Heart right ventricle (tissue), 16 donors: ENCODE data around the gene NALCN. TPM values are rescaled to one million over a fixed set of nuclear protein-coding genes. Genes with fewer than 3 reads are reported as not detected.

Experiments used
- ATAC-seq, 8 donors: fragments of 200-7000 bp; cut with Tn5 transposase; one replicate each; pipeline ENCODE4 v1.9.1; 2020; ENCODE audit warnings: mild to moderate bottlenecking in 8 of 8, moderate library complexity in 8 of 8, moderate number of reproducible peaks in 1 of 8
- DNase-seq, 2 donors: peaks; one replicate each; pipeline ENCODE4 v3.0.0-alpha.2; 2020
- H3K27ac ChIP-seq, 10 donors: fragments of 200-600 bp; sonication (generic) in 2 of 10; one replicate each; pipeline versions ENCODE4 v1.5.0 to v1.8.0; 2020 to 2022; ENCODE audit warnings: mild to moderate bottlenecking in 3 of 10
- H3K27me3 ChIP-seq, 7 donors: fragments of 200-600 bp; one replicate each; pipeline ENCODE4 v1.8.0; 2021 to 2022; ENCODE audit warnings: mild to moderate bottlenecking in 2 of 7
- H3K36me3 ChIP-seq, 9 donors: fragments of 200-600 bp; sonication (generic) in 1 of 9; one replicate each; pipeline versions ENCODE4 v1.5.0 to v1.8.0; 2020 to 2022; ENCODE audit warnings: mild to moderate bottlenecking in 2 of 9
- H3K4me1 ChIP-seq, 9 donors: fragments of 200-600 bp; sonication (generic) in 1 of 9; one replicate each; pipeline versions ENCODE4 v1.5.0 to v1.8.0; 2020 to 2022; ENCODE audit warnings: mild to moderate bottlenecking in 4 of 9
- H3K4me3 ChIP-seq, 10 donors: fragments of 200-600 bp; sonication (generic) in 2 of 10; one replicate each; pipeline versions ENCODE4 v1.5.0 to v1.8.0; 2020 to 2022; ENCODE audit warnings: mild to moderate bottlenecking in 7 of 10, moderate library complexity in 2 of 10
- H3K9me3 ChIP-seq, 11 donors: fragments of 200-600 bp in 10 of 11; sonication (generic) in 2 of 11; one replicate each; pipeline versions ENCODE4 v1.5.0 to v1.8.0; 2013 to 2022; ENCODE audit warnings: mild to moderate bottlenecking in 2 of 11, control low read depth in 1 of 11, moderate library complexity in 1 of 11
- CTCF ChIP-seq, 9 donors: fragments of 200-600 bp; sonication (generic) in 2 of 9; IDR thresholded peaks; one replicate each; pipeline versions ENCODE4 v1.5.0 to v1.8.0; 2021 to 2022; ENCODE audit warnings: antibody characterized with exemption in 9 of 9, mild to moderate bottlenecking in 5 of 9, moderate library complexity in 1 of 9
- WGBS, 2 donors: extraction: QIAGEN DNeasy Blood & Tissue Kit; methylation state at CpG; one replicate each; pipeline ENCODE4 v1.1.7; 2013; ENCODE audit warnings: inconsistent platforms in 1 of 2; 5-methylcytosine and 5-hydroxymethylcytosine counted together
- intact Hi-C, 10 donors: fragments of 100-400 bp; cut with DNase I; formaldehyde crosslinking; loops; one replicate each; pipeline versions ENCODE4 v1.11.1 to v1.14.2; 2022
- polyA plus RNA-seq, 2 donors: library from polyadenylated mRNA; stranded (reverse); fragments of 200-250 nt; gene quantifications; one replicate each; pipeline ENCODE4 v1.2.3, GENCODE V29; 2013
- total RNA-seq, 10 donors: library from RNA; stranded (reverse); fragmentation: NEBNext Ultra II Directional in 3 of 10; extraction: Animal tissue kit (Norgen Biotek cat#: 25700) in 3 of 10; gene quantifications; one replicate each; pipeline versions ENCODE4 v1.2.1 to v1.2.4, GENCODE V29; 2021 to 2023
- donor health status: Arrhythmogenic right ventricular cardiomyopathy.
- donor health status: ischemic (EF 13 %, LVEDD 7.1; RV severe dilation, severe dysfunction).
- donor health status: healthy with polysubstance abuse.
- donor health status: DM: no; HTN: yes; CAD: no.
- donor health status: DM: no; HTN: no; CAD: no.
- donor health status: ischemic (EF 25% LVEDD 6.9; RV normal size, moderate dysfunction).
- donor health status: ischemic (EF 25% LVEDD 5.7; RV mildly dilated, moderate dysfunction).
- donor health status: healthy.
- donor health status: DM: yes; HTN: yes; CAD: no.
- donor health status: Ischemic cardiomyopathy.
- donor health status: ischemic (EF 35%, LVEDD 5.7; RV mildly dilated, moderate dysfunction).
- donor health status: nonischemic (EF 11% LVEDD 7.7; RV severe dilation, severe dysfunction).
- donor health status: DM: yes; HTN: yes; CAD: no.
- donor health status: PGD.
- donor health status: ischemic (EF 29% LVEDD 5.4; RV normal size, mild dysfunction).
- donor health status: nonischemic (EF 23%, LVEDD 6.1; RV moderate dilation, normal function).

NALCN gene
- total and polyA plus RNA-seq, 12 donors: 0.01 to 9.3 (median 7.8) TPM

- Histone ChIP-seq H3K27me3 (no peaks in the 10 kb centered on the region), H3K27ac (no peak overlapping the region), H3K9me3 (no peaks in the 10 kb centered on the region), H3K36me3 (no peaks in the 10 kb centered on the region), H3K4me1 (no peaks in the 10 kb centered on the region), H3K4me3 (no peak overlapping the region)
- WGBS, 2 donors: 72 to 88% methylated on average over 5 of the region's 5 CpGs
- DNase-seq (no peak), ATAC-seq (no peak)
- TF ChIP-seq CTCF (IDR thresholded peaks at IDR 0.05): no peak
- intact Hi-C loops: no loop called here
These were observed 148.7 kb downstream of the NALCN start for GRCh38 chr13:101267656-101268055.

- intact Hi-C loops: no loop called here
- no peak for ATAC-seq
- 73% methylated on average over 3 of the region's 3 CpGs for WGBS, 2 donors
These were observed 150.4 kb downstream of the NALCN start for GRCh38 chr13:101265934-101266333.

GRCh38 chr13:101264931-101265330, 151.4 kb downstream of the NALCN start:
- H3K27me3 ChIP-seq: no peaks in the 10 kb centered on the region
- ATAC-seq (no peak), DNase-seq (no peak)
- H3K4me3 ChIP-seq: no peak overlapping the region
- no peaks in the 10 kb centered on the region for H3K36me3 ChIP-seq
- WGBS, 2 donors: 48 to 64% methylated on average over 2 of the region's 2 CpGs
- H3K4me1 ChIP-seq: no peaks in the 10 kb centered on the region
- no peak overlapping the region for H3K27ac ChIP-seq
- TF ChIP-seq CTCF (IDR thresholded peaks at IDR 0.05): no peak
- intact Hi-C loops: no loop called here
- no peaks in the 10 kb centered on the region for H3K9me3 ChIP-seq

More at GRCh38 chr13:101265934-101266333, 150.4 kb downstream of the NALCN start:
- H3K4me3 ChIP-seq: no peak overlapping the region
- H3K27ac ChIP-seq: no peak overlapping the region
- H3K36me3 ChIP-seq: no peaks in the 10 kb centered on the region
- H3K4me1 ChIP-seq: no peaks in the 10 kb centered on the region
- H3K27me3 ChIP-seq: no peaks in the 10 kb centered on the region
- H3K9me3 ChIP-seq: no peaks in the 10 kb centered on the region
- TF ChIP-seq CTCF (IDR thresholded peaks at IDR 0.05): no peak
- DNase-seq: no peak

DNA sequence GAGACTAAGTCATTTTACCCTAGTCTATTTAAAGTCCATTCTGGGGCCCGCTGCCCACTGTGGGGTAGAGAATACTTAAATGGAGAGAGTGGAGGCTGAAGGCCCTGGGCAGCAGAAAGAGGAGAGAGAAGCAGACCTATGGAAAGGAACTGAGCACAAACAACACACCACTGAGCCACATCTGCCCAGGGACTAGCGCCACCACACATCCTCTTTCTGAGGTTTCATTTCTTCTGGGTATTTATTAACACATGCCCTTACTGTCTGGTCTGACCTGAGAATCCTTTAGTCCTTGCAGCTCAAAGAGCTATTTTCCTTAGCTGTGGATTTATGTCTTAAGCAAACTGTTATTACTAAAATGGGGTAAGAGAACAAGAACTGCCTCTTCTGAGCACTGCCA, 154.0 kb downstream of the NALCN start:
- WGBS, 2 donors: 84 to 93% methylated on average over 2 of the region's 2 CpGs
- H3K36me3 ChIP-seq: no peaks in the 10 kb centered on the region

More for the DNA sequence above, 154.0 kb downstream of the NALCN start:
- H3K4me3 ChIP-seq: no peak overlapping the region
- intact Hi-C loops: no loop called here
- H3K9me3 ChIP-seq: no peaks in the 10 kb centered on the region
- TF ChIP-seq CTCF (IDR thresholded peaks at IDR 0.05): no peak
- no peak overlapping the region for H3K27ac ChIP-seq
- DNase-seq: no peak
- H3K27me3 ChIP-seq: no peaks in the 10 kb centered on the region
- H3K4me1 ChIP-seq: peaks cover 0 to 3% (median 0%) of the 10 kb centered on the region in 9 donors
- ATAC-seq: no peak
